HepG2 (cell line): ENCODE results near the gene MAB21L4. TPM values are rescaled to one million over a fixed set of nuclear protein-coding genes. Genes with fewer than 3 reads are reported as not detected.

Source experiments
- ATAC-seq: fragments of 200-7000 bp; cut with Tn5 transposase; 3 replicates; pipeline ENCODE4 v1.9.1; 2020; ENCODE audit warnings: mild to moderate bottlenecking, moderate library complexity
- BruUV-seq: library from RNA; stranded (reverse); fragments of 400-500 nt; replicated peaks from 2 replicates; lab custom pipeline; 2021; lab: Mats Ljungman, UMichigan
- CTCF ChIA-PET: fragments of 300-600 bp; formaldehyde crosslinking; extraction: SDS; loops from one replicate; lab custom pipeline; 2021; ENCODE audit warnings: low total read pairs, inconsistent platforms, low intra/inter-chr PET ratio; lab: Yijun Ruan, JAX
- POLR2A ChIA-PET: fragments of 350-600 bp; sonication (Branson Sonifier 250); formaldehyde crosslinking; loops from one replicate; lab custom pipeline; 2020; ENCODE audit warnings: antibody characterized with exemption, inconsistent platforms; lab: Yijun Ruan, JAX
- DNase-seq: peaks from one replicate; pipeline ENCODE4 v3.0.0-alpha.2; 2015; ENCODE audit warnings: low spot score
- FAIRE-seq: peaks from 3 replicates; lab custom pipeline; 2011; peaks lifted over from hg19 to GRCh38; lab: Jason Lieb, UNC
- H2AFZ ChIP-seq: one replicate; pipeline ENCODE4 v1.6.1; 2011; ENCODE audit warnings: low read length, inconsistent platforms
- H3K27ac ChIP-seq: fragments of 300-600 bp; 3 replicates; pipeline ENCODE4 v1.8.0; 2011; ENCODE audit warnings: mixed run types, mild to moderate bottlenecking, mixed read lengths, low read length, inconsistent platforms; ENCODE audit not compliant: insufficient read depth; ENCODE audit errors: extremely low read length
- H3K27me3 ChIP-seq, 2 experiments: fragments of 200-600 bp in 1 of 2; 2 replicates in 1 of 2; 3 replicates in 1 of 2; pipeline versions ENCODE4 v1.6.0 to v1.8.0; 2011; ENCODE audit warnings: low read length in 2 of 2, mild to moderate bottlenecking in 2 of 2, moderate library complexity in 2 of 2, inconsistent platforms in 1 of 2; ENCODE audit not compliant: insufficient read depth in 2 of 2, control insufficient read depth in 1 of 2
- H3K36me3 ChIP-seq, 2 experiments: fragments of 200-600 bp in 1 of 2; replicated peaks in 1 of 2; 2 replicates in 1 of 2; 3 replicates in 1 of 2; pipeline versions ENCODE4 v1.5.1 to v1.8.0; 2011; ENCODE audit warnings: low read length in 2 of 2, inconsistent platforms in 1 of 2; ENCODE audit not compliant: insufficient read depth in 2 of 2, control insufficient read depth in 1 of 2
- H3K4me1 ChIP-seq: 2 replicates; pipeline ENCODE4 v1.5.1; 2012; ENCODE audit warnings: low read length, inconsistent platforms; ENCODE audit not compliant: insufficient read depth
- H3K4me2 ChIP-seq: 2 replicates; pipeline ENCODE4 v1.6.0; 2011; ENCODE audit warnings: low read depth, low read length, inconsistent platforms
- H3K4me3 ChIP-seq, 3 experiments: fragments of 200-600 bp in 1 of 3; sonication (generic), shearing (Covaris generic) in 1 of 3; replicated peaks in 1 of 3; 2 replicates each; pipeline ENCODE4 v1.5.1; 2011 to 2016; ENCODE audit warnings: low read length in 3 of 3, inconsistent platforms in 2 of 3, low read depth in 2 of 3, mild to moderate bottlenecking in 2 of 3, control low read depth in 1 of 3, mixed read lengths in 1 of 3; ENCODE audit not compliant: insufficient read depth in 1 of 3
- H3K79me2 ChIP-seq: one replicate; pipeline ENCODE4 v1.6.1; 2011; ENCODE audit warnings: low read length, inconsistent platforms; ENCODE audit not compliant: insufficient read depth
- H3K9ac ChIP-seq: 2 replicates; pipeline ENCODE4 v1.6.0; 2011; ENCODE audit warnings: mild to moderate bottlenecking, low read depth, low read length, inconsistent platforms; ENCODE audit not compliant: insufficient read depth
- H3K9me3 ChIP-seq: 2 replicates; pipeline ENCODE4 v1.5.1; 2012; ENCODE audit warnings: mild to moderate bottlenecking, low read length
- H4K20me1 ChIP-seq: 2 replicates; pipeline ENCODE4 v1.6.0; 2011; ENCODE audit warnings: inconsistent platforms, mild to moderate bottlenecking, low read length, moderate library complexity; ENCODE audit not compliant: insufficient read depth
- BRD4 ChIP-seq: sonication (generic); formaldehyde crosslinking; IDR thresholded peaks from 2 replicates; pipeline ENCODE4 v1.4.0; 2020; ENCODE audit warnings: missing genetic modification reagents
- EZH2 ChIP-seq: conservative IDR thresholded peaks from 2 replicates; pipeline ENCODE4 v1.6.1; 2012; ENCODE audit warnings: mild to moderate bottlenecking, low read depth, low read length, moderate library complexity
- KAT8 ChIP-seq: IDR thresholded peaks from 2 replicates; pipeline ENCODE4 v1.6.1; 2016; ENCODE audit warnings: missing genetic modification reagents, missing compliant biosample characterization
- KLF13 ChIP-seq: sonication (generic); formaldehyde crosslinking; IDR thresholded peaks from 2 replicates; pipeline ENCODE4 v1.4.0; 2020; ENCODE audit warnings: mild to moderate bottlenecking, missing genetic modification reagents
- MED1 ChIP-seq: sonication (generic); formaldehyde crosslinking; IDR thresholded peaks from 2 replicates; pipeline ENCODE4 v1.4.0; 2020; ENCODE audit warnings: missing genetic modification reagents
- ONECUT2 ChIP-seq: sonication (generic); formaldehyde crosslinking; IDR thresholded peaks from 2 replicates; pipeline ENCODE4 v1.4.0; 2020; ENCODE audit warnings: missing genetic modification reagents
- POGZ ChIP-seq: sonication (generic); formaldehyde crosslinking; IDR thresholded peaks from 2 replicates; pipeline ENCODE4 v1.4.0; 2020; ENCODE audit warnings: mild to moderate bottlenecking, missing genetic modification reagents
- PRPF4 ChIP-seq: fragments of 200-400 bp; formaldehyde crosslinking; IDR thresholded peaks from 2 replicates; pipeline ENCODE4 v1.6.1; 2016; ENCODE audit warnings: low read length, low read depth; ENCODE audit not compliant: poor library complexity, severe bottlenecking
- RARA ChIP-seq: IDR thresholded peaks from 2 replicates; pipeline ENCODE4 v1.6.1; 2016; ENCODE audit warnings: missing genetic modification reagents, missing compliant biosample characterization
- RXRA ChIP-seq: sonication (generic); formaldehyde crosslinking; IDR thresholded peaks from 2 replicates; pipeline ENCODE4 v1.5.1; 2020; ENCODE audit warnings: missing genetic modification reagents
- TEF ChIP-seq: sonication (generic); formaldehyde crosslinking; IDR thresholded peaks from 2 replicates; pipeline ENCODE4 v1.5.0; 2020; ENCODE audit warnings: missing genetic modification reagents
- ZKSCAN8 ChIP-seq: IDR thresholded peaks from 2 replicates; pipeline ENCODE4 v1.6.1; 2016; ENCODE audit warnings: borderline replicate concordance, missing genetic modification reagents, missing compliant biosample characterization
- ZNF138 ChIP-seq: sonication (generic); formaldehyde crosslinking; IDR thresholded peaks from 2 replicates; pipeline ENCODE4 v1.5.0; 2020; ENCODE audit warnings: mild to moderate bottlenecking, low read depth, missing genetic modification reagents
- ZNF530 ChIP-seq: sonication (generic); formaldehyde crosslinking; IDR thresholded peaks from 2 replicates; pipeline ENCODE4 v1.5.0; 2020; ENCODE audit warnings: low read depth, mild to moderate bottlenecking, missing genetic modification reagents
- ZNF782 ChIP-seq: sonication (generic); formaldehyde crosslinking; IDR thresholded peaks from 2 replicates; pipeline ENCODE4 v1.4.0; 2020; ENCODE audit warnings: missing genetic modification reagents, mild to moderate bottlenecking, borderline replicate concordance
- ZSCAN29 ChIP-seq: sonication (generic); formaldehyde crosslinking; conservative IDR thresholded peaks from 2 replicates; pipeline ENCODE4 v1.4.0; 2020; ENCODE audit warnings: mild to moderate bottlenecking, missing genetic modification reagents
- WGBS: methylation state at CpG from one replicate; pipeline ENCODE4 v1.1.6; 2017; ENCODE audit warnings: low lambda C conversion rate; 5-methylcytosine and 5-hydroxymethylcytosine counted together
- in situ Hi-C: cut with HindIII; loops from 2 replicates; pipeline ENCODE4 v1.10.0; 2017; ENCODE audit warnings: low pct_unique_long_range_greater_than_20kb; ENCODE audit not compliant: extremely low pct_ligation_motif_present
- intact Hi-C: fragments of 100-400 bp; cut with micrococcal nuclease; formaldehyde crosslinking; loops from one replicate; pipeline ENCODE4 v1.10.0; 2022; ENCODE audit not compliant: unreplicated experiment
- polyA plus RNA-seq, 8 experiments: library from polyadenylated mRNA; depleted of rRNA in 3 of 8; stranded (reverse) in 7 of 8; unstranded in 1 of 8; fragments of >200 nt; fragmentation: Illumina TruSeq in 4 of 8; extraction: Trizol in 4 of 8; gene quantifications; 2 replicates each; pipeline versions ENCODE4 v1.2.1 to v1.2.3, GENCODE V29; 2011 to 2016; ENCODE audit warnings: low read depth in 4 of 8, missing spikeins in 1 of 8, mixed read lengths in 1 of 8; ENCODE audit not compliant: insufficient read depth in 1 of 8
- total RNA-seq, 5 experiments: library from RNA; depleted of rRNA; stranded (reverse); fragments of >200 nt; fragmentation: Illumina TruSeq; extraction: Trizol; gene quantifications; 2 replicates each; pipeline ENCODE4 v1.2.3, GENCODE V29; 2016; ENCODE audit warnings: low read depth in 1 of 5
- TF ChIP-seq, protein P1 (sequence below): sonication (generic); formaldehyde crosslinking; IDR thresholded peaks from 2 replicates; pipeline ENCODE4 v1.5.1; 2020; ENCODE audit warnings: mild to moderate bottlenecking, missing genetic modification reagents, borderline replicate concordance
- TF ChIP-seq, protein P2 (sequence below): sonication (generic); formaldehyde crosslinking; IDR thresholded peaks from 2 replicates; pipeline ENCODE4 v1.4.0; 2020; ENCODE audit warnings: mild to moderate bottlenecking, missing genetic modification reagents
- TF ChIP-seq, protein P3 (sequence below): sonication (generic); formaldehyde crosslinking; IDR thresholded peaks from 2 replicates; pipeline ENCODE4 v1.9.0; 2021; ENCODE audit warnings: missing genetic modification reagents, mild to moderate bottlenecking, borderline replicate concordance

MAB21L4 gene
- total and polyA plus RNA-seq, 2 of the 13 experiments (the other 11 are each of a cell fraction or from before 2014, with no cell fraction given) = 3.0 to 14.0 TPM

GRCh38 chr2:240933048-240933965 lies 37.4 kb upstream of the MAB21L4 start (continued):
- TF ChIP-seq EZH2 = peak; percentile 29; the same call in 1 of the 2 replicates
- no peak for TF ChIP-seq MED1 (CRISPR knock-in tag)
- TF ChIP-seq, protein P1, sequence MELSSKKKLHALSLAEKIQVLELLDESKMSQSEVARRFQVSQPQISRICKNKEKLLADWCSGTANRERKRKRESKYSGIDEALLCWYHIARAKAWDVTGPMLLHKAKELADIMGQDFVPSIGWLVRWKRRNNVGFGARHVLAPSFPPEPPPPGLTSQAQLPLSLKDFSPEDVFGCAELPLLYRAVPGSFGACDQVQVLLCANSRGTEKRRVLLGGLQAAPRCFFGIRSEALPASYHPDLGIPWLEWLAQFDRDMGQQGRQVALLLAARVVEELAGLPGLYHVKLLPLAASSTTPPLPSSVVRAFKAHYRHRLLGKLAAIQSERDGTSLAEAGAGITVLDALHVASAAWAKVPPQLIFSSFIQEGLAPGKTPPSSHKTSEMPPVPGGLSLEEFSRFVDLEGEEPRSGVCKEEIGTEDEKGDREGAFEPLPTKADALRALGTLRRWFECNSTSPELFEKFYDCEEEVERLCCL (CRISPR knock-in tag) = no peak
- no peak for TF ChIP-seq ONECUT2 (CRISPR knock-in tag)

- Histone ChIP-seq H3K4me1 (no peaks in the 10 kb centered on the region), H3K4me2 (no peak overlapping the region), H3K36me3 (no peaks in the 10 kb centered on the region), H3K27me3 (peaks cover 28 to 93% of the 10 kb centered on the region in 2 experiments), H3K27ac (no peak overlapping the region), H3K79me2 (no peaks in the 10 kb centered on the region), H2AFZ (no peak overlapping the region), H3K4me3 (no peak overlapping the region), H3K9ac (no peak overlapping the region), H3K9me3 (no peaks in the 10 kb centered on the region), H4K20me1 (no peaks in the 10 kb centered on the region)
- WGBS = 55% methylated on average over 4 of the region's 11 CpGs
- DNase-seq = no peak
- no peak for FAIRE-seq
- in situ Hi-C loops (no loop called here), intact Hi-C loops (no loop called here)
- ATAC-seq = no peak
- BruUV-seq = no TSS peak
- ChIA-PET CTCF (no interaction called here), POLR2A (no interaction called here)
- TF ChIP-seq TEF = no peak
- TF ChIP-seq ZNF782 (CRISPR knock-in tag) = no peak
- no peak for TF ChIP-seq ZKSCAN8
- no peak for TF ChIP-seq BRD4 (CRISPR knock-in tag)
- TF ChIP-seq, protein P2, sequence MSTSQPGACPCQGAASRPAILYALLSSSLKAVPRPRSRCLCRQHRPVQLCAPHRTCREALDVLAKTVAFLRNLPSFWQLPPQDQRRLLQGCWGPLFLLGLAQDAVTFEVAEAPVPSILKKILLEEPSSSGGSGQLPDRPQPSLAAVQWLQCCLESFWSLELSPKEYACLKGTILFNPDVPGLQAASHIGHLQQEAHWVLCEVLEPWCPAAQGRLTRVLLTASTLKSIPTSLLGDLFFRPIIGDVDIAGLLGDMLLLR = no peak
- no peak for TF ChIP-seq ZNF530
- TF ChIP-seq ZSCAN29 = no peak
- TF ChIP-seq POGZ (CRISPR knock-in tag) = no peak
- TF ChIP-seq KAT8 = no peak
- TF ChIP-seq ZNF138 = no peak
- TF ChIP-seq RARA (CRISPR knock-in tag) = no peak
- TF ChIP-seq, protein P3, sequence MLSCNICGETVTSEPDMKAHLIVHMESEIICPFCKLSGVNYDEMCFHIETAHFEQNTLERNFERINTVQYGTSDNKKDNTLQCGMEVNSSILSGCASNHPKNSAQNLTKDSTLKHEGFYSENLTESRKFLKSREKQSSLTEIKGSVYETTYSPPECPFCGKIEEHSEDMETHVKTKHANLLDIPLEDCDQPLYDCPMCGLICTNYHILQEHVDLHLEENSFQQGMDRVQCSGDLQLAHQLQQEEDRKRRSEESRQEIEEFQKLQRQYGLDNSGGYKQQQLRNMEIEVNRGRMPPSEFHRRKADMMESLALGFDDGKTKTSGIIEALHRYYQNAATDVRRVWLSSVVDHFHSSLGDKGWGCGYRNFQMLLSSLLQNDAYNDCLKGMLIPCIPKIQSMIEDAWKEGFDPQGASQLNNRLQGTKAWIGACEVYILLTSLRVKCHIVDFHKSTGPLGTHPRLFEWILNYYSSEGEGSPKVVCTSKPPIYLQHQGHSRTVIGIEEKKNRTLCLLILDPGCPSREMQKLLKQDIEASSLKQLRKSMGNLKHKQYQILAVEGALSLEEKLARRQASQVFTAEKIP = no peak
- TF ChIP-seq KLF13 (CRISPR knock-in tag) = no peak
- TF ChIP-seq RXRA (CRISPR knock-in tag) = no peak
- TF ChIP-seq PRPF4 = no peak
Measured at GRCh38 chr2:240932724-240933047, 36.7 kb upstream of the MAB21L4 start.
